Heart right ventricle (tissue), 16 donors: ENCODE results near the gene RAPGEF3. TPM values are rescaled to one million over a fixed set of nuclear protein-coding genes. Genes with fewer than 3 reads are reported as not detected.
A peak's percentile ranks its signal among the peaks of the same experiment; 100 is the strongest.

ENCODE experiments used
- ATAC-seq, 8 donors: fragments of 200-7000 bp; cut with Tn5 transposase; one replicate each; pipeline ENCODE4 v1.9.1; 2020; ENCODE audit warnings: mild to moderate bottlenecking in 8 of 8, moderate library complexity in 8 of 8, moderate number of reproducible peaks in 1 of 8
- DNase-seq, 2 donors: peaks; one replicate each; pipeline ENCODE4 v3.0.0-alpha.2; 2020
- H3K27ac ChIP-seq, 10 donors: fragments of 200-600 bp; sonication (generic) in 2 of 10; one replicate each; pipeline versions ENCODE4 v1.5.0 to v1.8.0; 2020 to 2022; ENCODE audit warnings: mild to moderate bottlenecking in 3 of 10
- H3K27me3 ChIP-seq, 7 donors: fragments of 200-600 bp; one replicate each; pipeline ENCODE4 v1.8.0; 2021 to 2022; ENCODE audit warnings: mild to moderate bottlenecking in 2 of 7
- H3K36me3 ChIP-seq, 9 donors: fragments of 200-600 bp; sonication (generic) in 1 of 9; one replicate each; pipeline versions ENCODE4 v1.5.0 to v1.8.0; 2020 to 2022; ENCODE audit warnings: mild to moderate bottlenecking in 2 of 9
- H3K4me1 ChIP-seq, 9 donors: fragments of 200-600 bp; sonication (generic) in 1 of 9; one replicate each; pipeline versions ENCODE4 v1.5.0 to v1.8.0; 2020 to 2022; ENCODE audit warnings: mild to moderate bottlenecking in 4 of 9
- H3K4me3 ChIP-seq, 10 donors: fragments of 200-600 bp; sonication (generic) in 2 of 10; one replicate each; pipeline versions ENCODE4 v1.5.0 to v1.8.0; 2020 to 2022; ENCODE audit warnings: mild to moderate bottlenecking in 7 of 10, moderate library complexity in 2 of 10
- H3K9me3 ChIP-seq, 11 donors: fragments of 200-600 bp in 10 of 11; sonication (generic) in 2 of 11; one replicate each; pipeline versions ENCODE4 v1.5.0 to v1.8.0; 2013 to 2022; ENCODE audit warnings: mild to moderate bottlenecking in 2 of 11, control low read depth in 1 of 11, moderate library complexity in 1 of 11
- CTCF ChIP-seq, 9 donors: fragments of 200-600 bp; sonication (generic) in 2 of 9; IDR thresholded peaks; one replicate each; pipeline versions ENCODE4 v1.5.0 to v1.8.0; 2021 to 2022; ENCODE audit warnings: antibody characterized with exemption in 9 of 9, mild to moderate bottlenecking in 5 of 9, moderate library complexity in 1 of 9
- WGBS, 2 donors: extraction: QIAGEN DNeasy Blood & Tissue Kit; methylation state at CpG; one replicate each; pipeline ENCODE4 v1.1.7; 2013; ENCODE audit warnings: inconsistent platforms in 1 of 2; 5-methylcytosine and 5-hydroxymethylcytosine counted together
- intact Hi-C, 10 donors: fragments of 100-400 bp; cut with DNase I; formaldehyde crosslinking; loops; one replicate each; pipeline versions ENCODE4 v1.11.1 to v1.14.2; 2022
- polyA plus RNA-seq, 2 donors: library from polyadenylated mRNA; stranded (reverse); fragments of 200-250 nt; gene quantifications; one replicate each; pipeline ENCODE4 v1.2.3, GENCODE V29; 2013
- total RNA-seq, 10 donors: library from RNA; stranded (reverse); fragmentation: NEBNext Ultra II Directional in 3 of 10; extraction: Animal tissue kit (Norgen Biotek cat#: 25700) in 3 of 10; gene quantifications; one replicate each; pipeline versions ENCODE4 v1.2.1 to v1.2.4, GENCODE V29; 2021 to 2023
- donor health status: Arrhythmogenic right ventricular cardiomyopathy.
- donor health status: ischemic (EF 13 %, LVEDD 7.1; RV severe dilation, severe dysfunction).
- donor health status: healthy with polysubstance abuse.
- donor health status: DM: no; HTN: yes; CAD: no.
- donor health status: DM: no; HTN: no; CAD: no.
- donor health status: ischemic (EF 25% LVEDD 6.9; RV normal size, moderate dysfunction).
- donor health status: ischemic (EF 25% LVEDD 5.7; RV mildly dilated, moderate dysfunction).
- donor health status: healthy.
- donor health status: DM: yes; HTN: yes; CAD: no.
- donor health status: Ischemic cardiomyopathy.
- donor health status: ischemic (EF 35%, LVEDD 5.7; RV mildly dilated, moderate dysfunction).
- donor health status: nonischemic (EF 11% LVEDD 7.7; RV severe dilation, severe dysfunction).
- donor health status: DM: yes; HTN: yes; CAD: no.
- donor health status: PGD.
- donor health status: ischemic (EF 29% LVEDD 5.4; RV normal size, mild dysfunction).
- donor health status: nonischemic (EF 23%, LVEDD 6.1; RV moderate dilation, normal function).

Gene RAPGEF3
- total and polyA plus RNA-seq, 12 donors = 9.5 to 173 (median 20.1) TPM

- intact Hi-C loops = loop anchor here in 6 of 10 donors (2.0 to 5.0 kb wide), 2 partner anchors 654 kb away; no protein-coding TSS in a partner anchor
- Histone ChIP-seq H3K27ac (no peak overlapping the region), H3K4me3 (no peak overlapping the region), H3K27me3 (no peaks in the 10 kb centered on the region), H3K36me3 (peaks cover 0 to 80% (median 13%) of the 10 kb centered on the region in 9 donors), H3K9me3 (no peaks in the 10 kb centered on the region), H3K4me1 (no peaks in the 10 kb centered on the region)
- WGBS, 2 donors = 73 to 78% methylated on average over 4 of the region's 4 CpGs
- peak in 7 of 9 donors; percentile 52 to 78 (median 63) for TF ChIP-seq CTCF (IDR thresholded peaks at IDR 0.05)
- ATAC-seq (peak in 2 of 8 donors; percentile 61 to 66), DNase-seq (no peak)
Measured at GRCh38 chr12:47686645-47687240, 71.9 kb downstream of the RAPGEF3 start.

Other genes with a start within 250 kb of the RAPGEF3 start
- gene RPAP3, start 52.9 kb downstream of the RAPGEF3 start, total RNA-seq = 10 to 100 TPM; 18.6 to 28.0 (median 21.8) TPM
- 10 to 100 TPM in 1 of 2 donors, 1 to 10 TPM in 1; 4.8 to 10.1 TPM for gene RPAP3, start 52.9 kb downstream of the RAPGEF3 start, polyA plus RNA-seq
- gene ENDOU, start 33.4 kb downstream of the RAPGEF3 start, total RNA-seq = under 1 TPM in 9 of 10 donors, not detected in 1; 0.11 to 0.56 (median 0.31) TPM
- under 1 TPM; 0.26 to 0.29 TPM for gene ENDOU, start 33.4 kb downstream of the RAPGEF3 start, polyA plus RNA-seq
- 10 to 100 TPM; 18.6 to 31.9 (median 22.1) TPM for gene SLC48A1, start 14.4 kb upstream of the RAPGEF3 start, total RNA-seq
- 10 to 100 TPM; 12.6 to 26.2 TPM for gene SLC48A1, start 14.4 kb upstream of the RAPGEF3 start, polyA plus RNA-seq
- gene HDAC7, start 61.0 kb upstream of the RAPGEF3 start, total RNA-seq = 10 to 100 TPM; 26.9 to 50.7 (median 38.5) TPM
- gene HDAC7, start 61.0 kb upstream of the RAPGEF3 start, polyA plus RNA-seq = 10 to 100 TPM; 40.4 to 75.6 TPM
- 1 to 10 TPM in 1 of 10 donors, under 1 TPM in 9; 0.08 to 3.0 (median 0.31) TPM for gene VDR, start 146.1 kb upstream of the RAPGEF3 start, total RNA-seq
- under 1 TPM; 0.29 to 0.87 TPM for gene VDR, start 146.1 kb upstream of the RAPGEF3 start, polyA plus RNA-seq
- gene TMEM106C, start 204.7 kb upstream of the RAPGEF3 start, total RNA-seq = 10 to 100 TPM; 22.3 to 61.8 (median 40.0) TPM
- 10 to 100 TPM; 24.1 to 41.6 TPM for gene TMEM106C, start 204.7 kb upstream of the RAPGEF3 start, polyA plus RNA-seq
- under 1 TPM in 1 of 10 donors, not detected in 9; 0.17 TPM for gene COL2A1, start 245.6 kb upstream of the RAPGEF3 start, total RNA-seq
- under 1 TPM; 0.03 to 0.07 TPM for gene COL2A1, start 245.6 kb upstream of the RAPGEF3 start, polyA plus RNA-seq